NB4 (cell line): ENCODE results near the gene PSME1.

Experiments
- DNase-seq: peaks from one replicate; pipeline ENCODE4 v3.0.0; 2010; ENCODE audit warnings: low read depth
- H3K4me3 ChIP-seq: one replicate; pipeline ENCODE4 v1.5.1; 2011; ENCODE audit warnings: mild to moderate bottlenecking, low read depth, low read length, moderate library complexity
- CTCF ChIP-seq: IDR thresholded peaks from one replicate; pipeline ENCODE4 v1.5.1; 2012; ENCODE audit warnings: low read depth, low read length
- MAX ChIP-seq: IDR thresholded peaks from 2 replicates; pipeline ENCODE4 v1.6.1; 2011; ENCODE audit warnings: low read depth, low read length
- MYC ChIP-seq: IDR thresholded peaks from 2 replicates; pipeline ENCODE4 v1.6.1; 2011; ENCODE audit warnings: low read depth, low read length
- POLR2A ChIP-seq: IDR thresholded peaks from 2 replicates; pipeline ENCODE4 v1.6.1; 2011; ENCODE audit warnings: mild to moderate bottlenecking; ENCODE audit not compliant: insufficient read length; ENCODE audit errors: extremely low read depth

Gene PSME1

GRCh38 chr14:24135834-24136683, at the start of gene PSME1:
TSS of gene PSME1 (plus strand) at chr14:24136194. CDS start at chr14:24136263, 69 bp downstream.
- DNase-seq: peak; percentile 92
- no peak for TF ChIP-seq CTCF
- peak; percentile 76 for TF ChIP-seq POLR2A
- peak; percentile 33; the same call in 1 of the 2 replicates for TF ChIP-seq MAX
- peak; percentile 42; the same call in 1 of the 2 replicates for TF ChIP-seq MYC

GRCh38 chr14:24087004-24087403, 49.0 kb upstream of the PSME1 start:
- no peak overlapping the region for H3K4me3 ChIP-seq
- no peak for TF ChIP-seq POLR2A

More at GRCh38 chr14:24135834-24136683, at the start of gene PSME1:
- H3K4me3 ChIP-seq: peak within 1 kb of the TSS; percentile 60

GRCh38 chr14:24088095-24088494, 47.9 kb upstream of the PSME1 start:
- no peak overlapping the region for H3K4me3 ChIP-seq
- TF ChIP-seq CTCF (no peak), MAX (no peak), POLR2A (no peak), MYC (no peak)
- DNase-seq: no peak

More at GRCh38 chr14:24087004-24087403, 49.0 kb upstream of the PSME1 start:
- no peak for DNase-seq

- DNase-seq: no peak
- TF ChIP-seq POLR2A: no peak
- no peak for TF ChIP-seq MYC
- TF ChIP-seq CTCF: no peak
- TF ChIP-seq MAX: no peak
- no peak overlapping the region for H3K4me3 ChIP-seq
Measured at GRCh38 chr14:24089890-24090289, 46.1 kb upstream of the PSME1 start.

GRCh38 chr14:24092110-24092504, 43.9 kb upstream of the PSME1 start:
- no peak overlapping the region for H3K4me3 ChIP-seq
- no peak for DNase-seq
- TF ChIP-seq MYC: no peak
- no peak for TF ChIP-seq MAX
- no peak for TF ChIP-seq CTCF
- no peak for TF ChIP-seq POLR2A

- no peak for DNase-seq
- no peak for TF ChIP-seq POLR2A
- no peak for TF ChIP-seq MYC
- no peak for TF ChIP-seq CTCF
- no peak for TF ChIP-seq MAX
- no peak overlapping the region for H3K4me3 ChIP-seq
Measured at GRCh38 chr14:24092505-24093206, 43.3 kb upstream of the PSME1 start.
